GM18867 (cell line): ENCODE results near the gene TMEM170A.

ENCODE experiments used
- ATAC-seq: cut with Tn5 transposase; IDR thresholded peaks from one replicate; pipeline ENCODE4 v1.9.1; 2021; ENCODE audit warnings: mild to moderate bottlenecking, moderate library complexity; ENCODE audit not compliant: unreplicated experiment

Gene TMEM170A

GRCh38 chr16:75482434-75483205, 18.1 kb upstream of the TMEM170A start:
- no peak for ATAC-seq

- no peak for ATAC-seq
These were observed 17.0 kb upstream of the TMEM170A start for GRCh38 chr16:75481475-75481874.

GRCh38 chr16:75479421-75479990, 15.0 kb upstream of the TMEM170A start:
- ATAC-seq = no peak

GRCh38 chr16:75478480-75479345, 14.2 kb upstream of the TMEM170A start:
- ATAC-seq = no peak

GRCh38 chr16:75477680-75478473, 13.4 kb upstream of the TMEM170A start:
- no peak for ATAC-seq

GRCh38 chr16:75476817-75477216, 12.3 kb upstream of the TMEM170A start:
- no peak for ATAC-seq

- ATAC-seq = no peak
These were observed 10.9 kb upstream of the TMEM170A start for GRCh38 chr16:75475420-75475847.

GRCh38 chr16:75472908-75473877, 8.7 kb upstream of the TMEM170A start:
- no peak for ATAC-seq

- ATAC-seq = peak; percentile 78
These were observed 7.5 kb upstream of the TMEM170A start for GRCh38 chr16:75471723-75472633.

GRCh38 chr16:75466760-75467159, 2.3 kb upstream of the TMEM170A start:
- no peak for ATAC-seq

GRCh38 chr16:75463389-75464121, 934 bp downstream of the TMEM170A start:
- ATAC-seq = peak; percentile 14

GRCh38 chr16:75462806-75463205, 1.7 kb downstream of the TMEM170A start:
- peak; percentile 31 for ATAC-seq

- no peak for ATAC-seq
These were observed 2.9 kb downstream of the TMEM170A start for GRCh38 chr16:75461575-75461974.

- no peak for ATAC-seq
These were observed 4.0 kb downstream of the TMEM170A start for GRCh38 chr16:75460446-75460845.

- no peak for ATAC-seq
These were observed 4.8 kb downstream of the TMEM170A start for GRCh38 chr16:75459691-75460090.

- no peak for ATAC-seq
These were observed 6.0 kb downstream of the TMEM170A start for GRCh38 chr16:75458439-75458838.

GRCh38 chr16:75458029-75458428, 6.5 kb downstream of the TMEM170A start:
- no peak for ATAC-seq

GRCh38 chr16:75457485-75458021, 6.9 kb downstream of the TMEM170A start:
- ATAC-seq = no peak
